ENCODE data around the gene KCNF1.

KCNF1 gene, protein sequence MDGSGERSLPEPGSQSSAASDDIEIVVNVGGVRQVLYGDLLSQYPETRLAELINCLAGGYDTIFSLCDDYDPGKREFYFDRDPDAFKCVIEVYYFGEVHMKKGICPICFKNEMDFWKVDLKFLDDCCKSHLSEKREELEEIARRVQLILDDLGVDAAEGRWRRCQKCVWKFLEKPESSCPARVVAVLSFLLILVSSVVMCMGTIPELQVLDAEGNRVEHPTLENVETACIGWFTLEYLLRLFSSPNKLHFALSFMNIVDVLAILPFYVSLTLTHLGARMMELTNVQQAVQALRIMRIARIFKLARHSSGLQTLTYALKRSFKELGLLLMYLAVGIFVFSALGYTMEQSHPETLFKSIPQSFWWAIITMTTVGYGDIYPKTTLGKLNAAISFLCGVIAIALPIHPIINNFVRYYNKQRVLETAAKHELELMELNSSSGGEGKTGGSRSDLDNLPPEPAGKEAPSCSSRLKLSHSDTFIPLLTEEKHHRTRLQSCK

GRCh38 chr2:10911291-10912075 is at the start of gene KCNF1:
Gene KCNF1 (plus strand): TSS chr2:10911934. CDS start chr2:10912427, 493 bp downstream.
- Mint-ChIP-seq H3K27ac (no peak within 1 kb of the TSS), H3K4me3 (no peak within 1 kb of the TSS), H3K9me3 (no peaks in the 10 kb centered on the region), H3K36me3 (no peaks in the 10 kb centered on the region), H3K4me1 (peaks cover 6% of the 10 kb centered on the region)
- no peak for ATAC-seq
- DNase-seq (ENCODE audit: low spot score in 2 of 2), result no peak

DNA sequence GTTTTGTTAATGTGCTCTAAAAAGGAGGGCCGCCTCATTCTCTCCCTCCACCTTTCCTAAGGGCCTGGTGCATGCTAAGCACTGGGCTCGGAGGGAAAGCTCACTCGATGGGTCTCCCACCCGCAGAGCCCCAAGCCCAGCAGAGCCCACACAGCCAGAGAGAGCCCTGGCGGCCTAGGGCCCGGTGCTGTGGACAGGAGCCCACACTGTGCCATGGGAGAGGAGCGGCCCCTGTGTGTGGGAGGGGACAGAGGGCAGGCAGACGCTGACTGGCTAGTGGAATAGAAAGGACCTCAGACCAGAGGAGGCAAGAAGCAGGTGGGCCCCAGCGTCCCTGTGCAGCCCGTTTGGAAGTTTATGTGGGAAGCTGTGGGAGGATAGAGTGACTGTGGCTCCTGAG is 49.4 kb upstream of the KCNF1 start:
- no peak for ATAC-seq
- Mint-ChIP-seq H3K36me3 (no peaks in the 10 kb centered on the region), H3K9me3 (no peaks in the 10 kb centered on the region), H3K4me3 (no peak overlapping the region), H3K4me1 (peaks cover 52% of the 10 kb centered on the region), H3K27ac (no peak overlapping the region)
- DNase-seq (ENCODE audit: low spot score in 2 of 2), result no peak

DNA sequence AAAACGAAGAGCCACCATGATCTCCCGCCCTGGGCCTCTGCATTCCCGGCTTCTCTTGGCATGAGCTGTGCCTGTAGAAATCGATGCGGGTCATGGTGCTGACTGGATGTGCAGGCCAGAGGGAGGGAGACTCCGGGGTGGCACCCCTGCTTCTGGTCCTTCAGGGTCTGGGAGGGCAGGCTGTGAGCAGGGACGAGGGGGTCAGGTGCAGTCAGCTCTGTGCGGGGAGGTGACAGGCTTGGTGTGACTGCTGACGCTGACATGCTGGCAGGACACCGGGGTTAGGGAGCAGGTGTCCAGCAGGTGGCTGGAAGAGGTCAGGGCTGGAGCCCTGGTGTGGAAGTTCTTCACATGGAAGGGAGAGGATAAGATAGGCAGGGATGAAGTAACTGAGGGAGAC is 48.7 kb upstream of the KCNF1 start:
- H3K4me1 Mint-ChIP-seq, result peaks cover 52% of the 10 kb centered on the region
- ATAC-seq (no peak), DNase-seq (ENCODE audit: low spot score in 2 of 2) (no peak)
- H3K4me3 Mint-ChIP-seq, result no peak overlapping the region
- no peak overlapping the region for H3K27ac Mint-ChIP-seq
- H3K36me3 Mint-ChIP-seq, result no peaks in the 10 kb centered on the region
- H3K9me3 Mint-ChIP-seq, result no peaks in the 10 kb centered on the region

GRCh38 chr2:10863837-10864236 is 47.9 kb upstream of the KCNF1 start:
- H3K9me3 Mint-ChIP-seq, result no peaks in the 10 kb centered on the region
- peak overlapping the region; percentile 14 for H3K27ac Mint-ChIP-seq
- H3K4me1 Mint-ChIP-seq, result peaks cover 52% of the 10 kb centered on the region
- ATAC-seq (peak; percentile 79), DNase-seq (ENCODE audit: low spot score in 2 of 2) (no peak)
- H3K36me3 Mint-ChIP-seq, result no peaks in the 10 kb centered on the region
- H3K4me3 Mint-ChIP-seq, result peak overlapping the region; percentile 45

- H3K9me3 Mint-ChIP-seq, result no peaks in the 10 kb centered on the region
- ATAC-seq (no peak), DNase-seq (ENCODE audit: low spot score in 2 of 2) (no peak)
- H3K27ac Mint-ChIP-seq, result peak overlapping the region; percentile 14
- peak overlapping the region; percentile 45 for H3K4me3 Mint-ChIP-seq
- H3K36me3 Mint-ChIP-seq, result no peaks in the 10 kb centered on the region
- peaks cover 52% of the 10 kb centered on the region for H3K4me1 Mint-ChIP-seq
Observed at GRCh38 chr2:10864251-10864650, 47.5 kb upstream of the KCNF1 start.

- Mint-ChIP-seq H3K9me3 (no peaks in the 10 kb centered on the region), H3K27ac (no peak overlapping the region), H3K4me1 (peaks cover 52% of the 10 kb centered on the region), H3K4me3 (peak overlapping the region; percentile 45), H3K36me3 (no peaks in the 10 kb centered on the region)
- DNase-seq (ENCODE audit: low spot score in 2 of 2) (peak in 1 of 2 donors; percentile 54), ATAC-seq (peak; percentile 81)
Observed at GRCh38 chr2:10864861-10865636, 46.7 kb upstream of the KCNF1 start.

DNA sequence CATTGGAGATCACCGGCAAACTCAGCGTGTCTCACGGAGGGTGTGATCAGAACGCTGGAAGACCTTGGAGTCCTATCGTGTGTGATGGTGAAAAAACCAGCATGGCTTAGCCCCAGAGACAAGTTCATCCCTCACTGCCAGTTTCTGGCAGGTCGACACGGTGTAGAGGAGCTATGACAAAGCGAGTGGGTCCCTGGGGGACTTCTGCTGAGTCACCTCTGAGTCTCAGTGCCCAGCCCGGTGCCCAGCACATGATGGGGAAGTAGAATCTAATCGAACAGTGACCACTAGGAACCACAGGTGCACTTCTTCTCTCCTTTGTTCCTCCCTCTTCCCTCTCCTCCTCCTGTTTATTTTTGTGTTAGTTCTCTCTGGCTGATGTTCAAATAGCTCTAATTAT is 45.9 kb upstream of the KCNF1 start:
- H3K36me3 Mint-ChIP-seq, result no peaks in the 10 kb centered on the region
- no peak overlapping the region for H3K27ac Mint-ChIP-seq
- peaks cover 47% of the 10 kb centered on the region for H3K4me1 Mint-ChIP-seq
- no peak for ATAC-seq
- H3K9me3 Mint-ChIP-seq, result no peaks in the 10 kb centered on the region
- no peak for DNase-seq (ENCODE audit: low spot score in 2 of 2)
- no peak overlapping the region for H3K4me3 Mint-ChIP-seq

DNA sequence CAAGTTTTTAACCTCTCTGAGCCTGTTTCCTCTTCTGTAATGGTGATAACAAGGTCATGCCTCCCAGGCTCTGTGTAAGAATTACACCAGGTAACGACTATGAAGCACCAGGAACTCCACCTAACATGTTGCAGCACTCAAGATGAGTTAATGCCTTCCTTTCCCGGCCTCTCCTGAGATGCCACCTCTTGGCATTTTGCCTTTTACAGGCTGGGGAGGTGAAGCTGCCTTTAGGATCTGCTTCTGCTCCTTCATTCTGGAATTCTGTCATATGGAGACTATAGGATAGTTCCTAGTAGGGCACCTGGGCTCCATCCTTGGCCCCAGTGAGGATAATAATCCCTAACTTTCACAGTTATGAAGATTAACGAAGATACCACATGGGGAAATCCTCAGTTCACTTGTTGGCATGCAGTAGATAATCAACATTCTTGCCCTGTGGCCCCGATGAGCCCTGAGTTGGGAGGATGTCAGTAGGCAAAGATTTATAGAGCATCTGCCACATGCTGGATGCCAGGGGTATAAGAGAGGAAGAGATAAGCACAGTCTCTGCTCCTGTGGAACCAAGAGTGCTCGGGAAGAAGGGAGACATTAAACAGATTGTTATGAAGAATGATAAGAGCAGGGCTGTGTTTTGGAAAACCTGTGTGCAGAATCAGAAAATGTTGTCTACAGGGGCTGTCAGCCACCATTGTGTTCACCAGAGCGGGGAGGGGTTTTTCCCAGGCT is 43.9 kb upstream of the KCNF1 start:
- H3K4me3 Mint-ChIP-seq, result no peak overlapping the region
- no peak for DNase-seq (ENCODE audit: low spot score in 2 of 2)
- ATAC-seq, result no peak
- peaks cover 27% of the 10 kb centered on the region for H3K4me1 Mint-ChIP-seq
- H3K27ac Mint-ChIP-seq, result no peak overlapping the region
- H3K36me3 Mint-ChIP-seq, result no peaks in the 10 kb centered on the region
- H3K9me3 Mint-ChIP-seq, result peaks cover 7% of the 10 kb centered on the region

DNA sequence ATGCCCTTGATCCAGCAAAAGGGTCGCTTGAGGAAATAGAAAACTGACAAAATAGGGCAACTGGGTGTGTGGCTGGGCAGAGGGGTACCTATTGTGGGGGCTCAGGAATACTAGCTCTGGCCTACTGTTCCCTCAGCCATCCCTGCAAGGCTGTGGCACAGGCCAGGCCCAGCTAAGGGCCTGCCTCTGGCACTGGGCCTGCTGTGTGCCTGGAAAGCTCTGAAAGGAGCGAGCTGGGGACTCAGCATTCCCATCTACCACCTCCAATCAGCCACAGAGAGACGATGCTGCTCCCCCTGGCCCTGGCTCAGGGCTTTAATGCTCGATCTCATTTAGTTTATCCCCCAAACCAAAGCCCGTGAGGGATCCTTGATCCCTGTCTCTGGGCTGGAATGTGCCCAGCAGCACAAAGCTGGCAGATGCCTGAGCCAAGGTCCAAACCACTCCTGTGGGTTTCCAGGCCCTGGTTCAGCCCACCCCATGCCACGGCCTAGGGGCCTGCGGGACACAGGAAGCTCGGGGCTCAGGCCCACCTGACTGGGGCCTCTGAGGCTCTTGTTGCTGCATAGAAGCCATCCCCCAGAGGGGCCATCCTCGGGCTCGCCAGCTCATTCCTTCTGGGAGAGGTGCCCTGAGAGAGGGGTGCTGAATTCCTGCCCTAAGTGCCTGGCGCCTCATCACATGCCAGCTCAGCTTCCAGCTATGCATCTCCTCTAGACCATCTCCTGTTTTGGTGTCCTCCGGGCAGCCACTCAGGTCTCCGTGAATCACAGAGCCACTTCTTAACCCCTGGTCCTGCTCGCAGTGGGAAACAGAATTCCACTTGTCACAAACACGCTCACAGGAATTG is 43.0 kb upstream of the KCNF1 start:
- H3K36me3 Mint-ChIP-seq, result no peaks in the 10 kb centered on the region
- peaks cover 7% of the 10 kb centered on the region for H3K9me3 Mint-ChIP-seq
- ATAC-seq (no peak), DNase-seq (ENCODE audit: low spot score in 2 of 2) (no peak)
- no peak overlapping the region for H3K4me3 Mint-ChIP-seq
- peaks cover 18% of the 10 kb centered on the region for H3K4me1 Mint-ChIP-seq
- no peak overlapping the region for H3K27ac Mint-ChIP-seq

- Mint-ChIP-seq H3K27ac (no peak overlapping the region), H3K4me3 (no peak overlapping the region), H3K4me1 (peaks cover 6% of the 10 kb centered on the region), H3K9me3 (peaks cover 7% of the 10 kb centered on the region), H3K36me3 (no peaks in the 10 kb centered on the region)
- ATAC-seq (no peak), DNase-seq (ENCODE audit: low spot score in 2 of 2) (no peak)
Observed at GRCh38 chr2:10871978-10872377, 39.8 kb upstream of the KCNF1 start.

- ATAC-seq (peak; percentile 61), DNase-seq (ENCODE audit: low spot score in 2 of 2) (no peak)
- Mint-ChIP-seq H3K9me3 (peaks cover 7% of the 10 kb centered on the region), H3K4me3 (no peak overlapping the region), H3K4me1 (peaks cover 6% of the 10 kb centered on the region), H3K36me3 (no peaks in the 10 kb centered on the region), H3K27ac (no peak overlapping the region)
Observed at GRCh38 chr2:10873171-10873570, 38.6 kb upstream of the KCNF1 start.

DNA sequence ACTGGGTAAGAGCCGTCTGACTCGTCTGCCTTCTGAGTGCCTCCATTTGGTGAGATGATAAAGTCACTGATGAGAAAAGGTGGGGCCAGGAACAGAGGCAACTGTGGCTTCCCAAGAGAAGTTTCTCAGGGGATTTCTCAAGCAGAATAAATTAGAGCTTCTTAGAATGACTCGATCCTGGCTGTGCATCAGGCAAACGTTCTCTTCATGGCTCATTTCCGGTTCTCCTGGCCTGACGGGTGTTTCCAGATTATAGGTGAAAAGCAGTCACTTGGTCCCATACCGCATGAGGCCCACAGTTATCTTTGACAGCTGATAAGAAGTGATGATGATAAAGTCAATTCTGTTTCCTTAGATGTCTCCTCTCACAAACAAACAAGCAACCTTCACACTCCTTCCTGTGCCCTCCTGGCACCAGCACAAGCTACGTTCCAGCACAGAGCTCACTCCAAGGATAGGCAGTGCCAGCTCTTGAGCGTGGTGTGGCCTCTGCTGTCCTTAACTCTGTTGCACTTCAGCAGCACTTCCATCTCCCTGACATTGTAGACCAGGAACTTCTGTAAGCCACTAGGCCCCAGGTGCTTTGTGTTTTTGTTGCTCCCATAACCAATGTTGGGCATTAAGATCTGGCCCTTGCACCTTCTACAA is 37.8 kb upstream of the KCNF1 start:
- H3K36me3 Mint-ChIP-seq, result no peaks in the 10 kb centered on the region
- DNase-seq (ENCODE audit: low spot score in 2 of 2) (no peak), ATAC-seq (peak; percentile 81)
- peaks cover 6% of the 10 kb centered on the region for H3K4me1 Mint-ChIP-seq
- H3K4me3 Mint-ChIP-seq, result no peak overlapping the region
- H3K9me3 Mint-ChIP-seq, result peaks cover 7% of the 10 kb centered on the region
- H3K27ac Mint-ChIP-seq, result no peak overlapping the region

DNA sequence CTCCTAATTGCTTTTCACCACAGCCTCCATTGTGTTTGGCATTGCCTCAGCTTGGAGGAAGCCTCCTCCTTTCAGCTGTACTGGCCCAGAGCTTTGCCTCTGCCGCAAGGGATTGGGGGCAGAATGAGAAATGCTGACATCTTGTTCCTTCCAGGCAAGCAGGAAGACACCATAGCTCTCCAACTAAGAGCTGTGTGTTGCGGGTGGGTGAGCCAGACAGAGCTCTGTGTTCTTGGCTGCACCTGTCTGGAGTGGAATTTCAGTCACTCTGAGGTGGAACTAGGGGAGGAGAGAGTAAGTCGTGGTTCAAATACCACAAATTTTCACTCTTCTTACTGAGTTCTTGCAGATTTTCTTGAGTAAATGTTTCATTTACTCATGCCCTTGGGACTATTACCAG is 36.6 kb upstream of the KCNF1 start:
- peak overlapping the region; percentile 23 for H3K27ac Mint-ChIP-seq
- H3K9me3 Mint-ChIP-seq, result peaks cover 7% of the 10 kb centered on the region
- H3K4me3 Mint-ChIP-seq, result no peak overlapping the region
- ATAC-seq, result no peak
- H3K36me3 Mint-ChIP-seq, result no peaks in the 10 kb centered on the region
- no peak for DNase-seq (ENCODE audit: low spot score in 2 of 2)
- peaks cover 6% of the 10 kb centered on the region for H3K4me1 Mint-ChIP-seq

DNA sequence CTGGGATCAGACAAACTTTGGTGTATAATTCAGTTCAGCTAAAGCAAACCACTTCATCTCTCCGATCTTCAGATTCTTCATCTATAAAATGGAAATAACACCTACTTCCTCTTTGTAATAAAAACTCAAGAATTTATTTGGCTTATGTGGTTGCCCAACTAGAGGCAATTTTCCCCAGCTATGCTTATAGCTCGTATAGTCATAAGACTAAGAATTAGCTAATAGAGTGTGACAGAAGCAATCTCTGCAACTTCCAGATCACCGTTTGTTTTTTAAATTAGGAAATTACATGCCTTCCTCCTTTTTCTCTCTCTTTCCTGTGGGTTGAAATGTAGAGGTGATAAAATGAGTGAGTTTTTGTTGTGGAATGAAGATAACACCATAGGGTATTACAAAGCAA is 35.3 kb upstream of the KCNF1 start:
- Mint-ChIP-seq H3K27ac (no peak overlapping the region), H3K4me3 (no peak overlapping the region), H3K4me1 (peaks cover 6% of the 10 kb centered on the region), H3K36me3 (no peaks in the 10 kb centered on the region), H3K9me3 (peaks cover 7% of the 10 kb centered on the region)
- DNase-seq (ENCODE audit: low spot score in 2 of 2) (no peak), ATAC-seq (no peak)

All from stimulated activated effector memory CD8-positive, alpha-beta T cell treated with anti-CD3 and anti-CD28 coated beads, Interleukin-12 subunit alpha, Interleukin-12 subunit beta, amount 100 ng/mL, for 72 hours (primary cell).